Neural progenitor cell (in vitro differentiated cells): ENCODE data around the gene BAX. TPM values are rescaled to one million over a fixed set of nuclear protein-coding genes. Genes with fewer than 3 reads are reported as not detected.

Source experiments
- DNase-seq: peaks from one replicate; pipeline ENCODE4 v3.0.0-alpha.2; 2016; ENCODE audit warnings: low spot score
- H2AFZ ChIP-seq: fragments of 200-600 bp; sonication (generic); replicated peaks from 2 replicates; pipeline ENCODE4 v1.6.1; 2016; ENCODE audit warnings: antibody characterized with exemption
- H3F3A ChIP-seq: fragments of 200-600 bp; sonication (generic); 2 replicates; pipeline ENCODE4 v1.6.1; 2016; ENCODE audit warnings: antibody characterized with exemption, low read depth
- H3K27ac ChIP-seq: fragments of 200-600 bp; sonication (generic); 2 replicates; pipeline ENCODE4 v1.5.1; 2016; ENCODE audit warnings: mild to moderate bottlenecking
- H3K27me3 ChIP-seq: fragments of 200-600 bp; sonication (generic); 2 replicates; pipeline ENCODE4 v1.6.1; 2016; ENCODE audit warnings: mild to moderate bottlenecking, moderate library complexity
- H3K36me3 ChIP-seq: fragments of 200-600 bp; sonication (generic); 2 replicates; pipeline ENCODE4 v1.5.1; 2016
- H3K4me1 ChIP-seq: fragments of 200-600 bp; sonication (generic); 2 replicates; pipeline ENCODE4 v1.6.1; 2016; ENCODE audit warnings: mixed run types
- H3K4me2 ChIP-seq: fragments of 200-600 bp; sonication (generic); 2 replicates; pipeline ENCODE4 v1.6.1; 2016
- H3K4me3 ChIP-seq: fragments of 200-600 bp; sonication (generic); 2 replicates; pipeline ENCODE4 v1.5.1; 2016
- H3K79me2 ChIP-seq: fragments of 200-600 bp; sonication (generic); 2 replicates; pipeline ENCODE4 v1.6.1; 2016; ENCODE audit warnings: low read depth
- H3K9ac ChIP-seq: fragments of 200-600 bp; sonication (generic); 2 replicates; pipeline ENCODE4 v1.6.1; 2016
- H3K9me3 ChIP-seq: fragments of 200-600 bp; sonication (generic); 2 replicates; pipeline ENCODE4 v1.5.1; 2016; ENCODE audit warnings: low read depth
- H4K20me1 ChIP-seq: fragments of 200-600 bp; sonication (generic); 2 replicates; pipeline ENCODE4 v1.6.1; 2016; ENCODE audit warnings: low read depth
- H3K27ac Mint-ChIP-seq: 3 replicates; pipeline ENCODE4 v1.8.0; 2021; ENCODE audit warnings: mixed read lengths
- H3K27me3 Mint-ChIP-seq: 2 replicates; pipeline ENCODE4 v1.8.0; 2022; ENCODE audit warnings: low read depth, mild to moderate bottlenecking, inconsistent platforms, moderate library complexity, mixed read lengths; ENCODE audit not compliant: insufficient read depth
- H3K36me3 Mint-ChIP-seq: 3 replicates; pipeline ENCODE4 v1.8.0; 2021; ENCODE audit warnings: mixed read lengths
- H3K4me1 Mint-ChIP-seq: 3 replicates; pipeline ENCODE4 v1.8.0; 2021; ENCODE audit warnings: mixed read lengths
- H3K4me3 Mint-ChIP-seq: 3 replicates; pipeline ENCODE4 v1.8.0; 2021; ENCODE audit warnings: mild to moderate bottlenecking, moderate library complexity, mixed read lengths
- H3K9me3 Mint-ChIP-seq: 3 replicates; pipeline ENCODE4 v1.8.0; 2020; ENCODE audit warnings: mixed read lengths
- EZH2 ChIP-seq: fragments of 200-600 bp; sonication (generic); IDR thresholded peaks from 2 replicates; pipeline ENCODE4 v1.6.1; 2017; ENCODE audit warnings: antibody characterized with exemption, mild to moderate bottlenecking, moderate library complexity
- EZH2phosphoT487 ChIP-seq: fragments of 200-600 bp; sonication (generic); IDR thresholded peaks from 2 replicates; pipeline ENCODE4 v1.6.1; 2017; ENCODE audit warnings: antibody characterized with exemption
- total RNA-seq: library from RNA; depleted of rRNA; stranded (reverse); fragments of >200 nt; gene quantifications from 2 replicates; pipeline ENCODE4 v1.2.3, GENCODE V29; 2015; ENCODE audit warnings: low replicate concordance
- TF ChIP-seq, protein P1 (sequence below): fragments of 200-600 bp; sonication (generic); IDR thresholded peaks from 2 replicates; pipeline ENCODE4 v1.5.1; 2017; ENCODE audit warnings: antibody characterized with exemption, mild to moderate bottlenecking

The BAX gene
- total RNA-seq, 1 donor from 2014 or later = 35.8 TPM

DNA sequence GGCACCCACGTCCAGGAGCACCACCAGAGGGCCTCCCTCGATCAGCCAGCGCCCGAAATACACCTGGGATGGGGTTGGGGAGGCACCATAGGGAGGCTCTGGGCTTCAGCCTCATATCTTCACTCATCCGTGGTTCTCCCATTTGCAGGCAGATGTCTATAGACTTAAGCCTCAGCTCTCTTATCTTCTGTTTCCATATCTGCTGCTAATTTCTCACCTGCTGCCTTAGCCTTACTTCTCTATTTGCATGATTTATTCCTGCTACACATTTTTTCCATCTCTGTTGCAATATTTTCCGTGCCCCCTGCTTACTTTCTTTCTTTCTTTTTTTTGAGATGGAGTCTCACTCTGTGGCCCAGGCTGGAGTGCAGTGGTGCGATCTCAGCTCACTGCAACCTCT, 32.6 kb downstream of the BAX start:
- no peak overlapping the region for H2AFZ ChIP-seq
- TF ChIP-seq EZH2phosphoT487 = no peak
- TF ChIP-seq, protein P1, sequence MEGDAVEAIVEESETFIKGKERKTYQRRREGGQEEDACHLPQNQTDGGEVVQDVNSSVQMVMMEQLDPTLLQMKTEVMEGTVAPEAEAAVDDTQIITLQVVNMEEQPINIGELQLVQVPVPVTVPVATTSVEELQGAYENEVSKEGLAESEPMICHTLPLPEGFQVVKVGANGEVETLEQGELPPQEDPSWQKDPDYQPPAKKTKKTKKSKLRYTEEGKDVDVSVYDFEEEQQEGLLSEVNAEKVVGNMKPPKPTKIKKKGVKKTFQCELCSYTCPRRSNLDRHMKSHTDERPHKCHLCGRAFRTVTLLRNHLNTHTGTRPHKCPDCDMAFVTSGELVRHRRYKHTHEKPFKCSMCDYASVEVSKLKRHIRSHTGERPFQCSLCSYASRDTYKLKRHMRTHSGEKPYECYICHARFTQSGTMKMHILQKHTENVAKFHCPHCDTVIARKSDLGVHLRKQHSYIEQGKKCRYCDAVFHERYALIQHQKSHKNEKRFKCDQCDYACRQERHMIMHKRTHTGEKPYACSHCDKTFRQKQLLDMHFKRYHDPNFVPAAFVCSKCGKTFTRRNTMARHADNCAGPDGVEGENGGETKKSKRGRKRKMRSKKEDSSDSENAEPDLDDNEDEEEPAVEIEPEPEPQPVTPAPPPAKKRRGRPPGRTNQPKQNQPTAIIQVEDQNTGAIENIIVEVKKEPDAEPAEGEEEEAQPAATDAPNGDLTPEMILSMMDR = no peak
- no peak for TF ChIP-seq EZH2
- no peak overlapping the region for H3K4me2 ChIP-seq
- Mint-ChIP-seq H3K27me3 (peaks cover 2% of the 10 kb centered on the region), H3K27ac (no peak overlapping the region), H3K4me3 (no peak overlapping the region), H3K36me3 (peaks cover 18% of the 10 kb centered on the region), H3K4me1 (peaks cover 14% of the 10 kb centered on the region), H3K9me3 (no peaks in the 10 kb centered on the region)
- H3F3A ChIP-seq = peaks cover 6% of the 10 kb centered on the region
- no peak overlapping the region for H3K27ac ChIP-seq
- H3K9ac ChIP-seq = no peak overlapping the region
- H3K36me3 ChIP-seq = no peaks in the 10 kb centered on the region
- peaks cover 24% of the 10 kb centered on the region for H3K79me2 ChIP-seq
- no peak overlapping the region for H3K4me3 ChIP-seq
- no peak for DNase-seq
- peaks cover 12% of the 10 kb centered on the region for H4K20me1 ChIP-seq
- H3K4me1 ChIP-seq = peaks cover 7% of the 10 kb centered on the region
- no peaks in the 10 kb centered on the region for H3K9me3 ChIP-seq
- no peaks in the 10 kb centered on the region for H3K27me3 ChIP-seq

DNA sequence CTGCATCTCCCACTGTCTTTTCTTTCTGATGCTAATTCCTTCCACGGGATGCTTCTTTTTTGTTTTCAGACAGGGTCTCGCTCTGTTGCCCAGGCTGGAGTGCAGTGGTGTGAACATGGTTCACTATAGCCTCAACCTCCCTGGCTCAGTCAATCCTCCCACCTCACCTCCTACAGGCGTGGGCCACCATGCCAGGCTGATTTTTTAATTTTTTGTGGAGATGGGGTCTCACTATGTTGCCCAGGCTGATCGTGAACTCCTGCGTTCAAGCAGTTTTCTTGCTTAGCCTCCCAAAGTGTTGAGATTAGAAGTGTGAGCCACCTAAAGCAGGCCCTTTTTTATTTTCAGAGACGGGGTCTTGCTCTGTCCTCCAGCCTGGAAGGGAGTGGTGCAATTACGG, 33.6 kb downstream of the BAX start:
- H3K36me3 Mint-ChIP-seq = peaks cover 18% of the 10 kb centered on the region

DNA sequence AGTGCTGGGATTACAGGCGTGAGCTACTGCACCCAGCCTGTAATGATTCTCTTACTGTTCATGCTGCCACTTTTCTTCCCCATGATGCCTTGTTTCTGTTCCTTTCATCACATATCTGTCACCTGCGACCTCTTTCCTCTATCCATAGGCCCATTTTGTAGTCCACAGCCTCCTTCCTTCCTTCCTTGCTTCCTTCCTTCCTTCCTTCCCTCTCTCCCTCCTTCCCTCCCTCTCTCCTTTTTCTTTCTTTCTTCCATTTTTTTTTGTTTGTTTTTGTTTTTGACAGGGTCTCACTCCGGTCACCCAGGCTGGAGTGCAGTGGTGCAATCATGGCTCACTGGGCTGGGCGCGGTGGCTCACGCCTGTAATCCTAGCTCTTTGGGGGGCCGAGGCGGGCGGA, 34.2 kb downstream of the BAX start:
- DNase-seq = no peak
- Histone ChIP-seq H3K4me2 (no peak overlapping the region), H3K9me3 (no peaks in the 10 kb centered on the region), H3K79me2 (peaks cover 31% of the 10 kb centered on the region), H3K36me3 (no peaks in the 10 kb centered on the region), H4K20me1 (peaks cover 12% of the 10 kb centered on the region), H3K27me3 (no peaks in the 10 kb centered on the region), H3K27ac (no peak overlapping the region), H3K9ac (no peak overlapping the region), H3K4me3 (no peak overlapping the region), H3F3A (peaks cover 17% of the 10 kb centered on the region), H3K4me1 (peaks cover 7% of the 10 kb centered on the region), H2AFZ (no peak overlapping the region)
- peaks cover 2% of the 10 kb centered on the region for H3K27me3 Mint-ChIP-seq
- peaks cover 18% of the 10 kb centered on the region for H3K4me1 Mint-ChIP-seq
- TF ChIP-seq, protein P1 = no peak
- peak overlapping the region; percentile 30 for H3K4me3 Mint-ChIP-seq
- no peaks in the 10 kb centered on the region for H3K9me3 Mint-ChIP-seq
- no peak overlapping the region for H3K27ac Mint-ChIP-seq
- peaks cover 18% of the 10 kb centered on the region for H3K36me3 Mint-ChIP-seq

More for the DNA sequence above, 33.6 kb downstream of the BAX start:
- Mint-ChIP-seq H3K27ac (peak overlapping the region; percentile 15), H3K4me1 (peaks cover 15% of the 10 kb centered on the region), H3K27me3 (peaks cover 3% of the 10 kb centered on the region), H3K4me3 (peak overlapping the region; percentile 27), H3K9me3 (no peaks in the 10 kb centered on the region)
- H3K4me1 ChIP-seq = peaks cover 7% of the 10 kb centered on the region
- H3K9me3 ChIP-seq = no peaks in the 10 kb centered on the region
- no peak overlapping the region for H3K9ac ChIP-seq
- peaks cover 29% of the 10 kb centered on the region for H3K79me2 ChIP-seq
- no peak for TF ChIP-seq EZH2
- TF ChIP-seq, protein P1 = no peak
- TF ChIP-seq EZH2phosphoT487 = no peak
- no peak overlapping the region for H3K4me2 ChIP-seq
- H3K4me3 ChIP-seq = no peak overlapping the region
- H3K27me3 ChIP-seq = no peaks in the 10 kb centered on the region
- peaks cover 12% of the 10 kb centered on the region for H4K20me1 ChIP-seq
- H3K36me3 ChIP-seq = no peaks in the 10 kb centered on the region
- no peak overlapping the region for H2AFZ ChIP-seq
- no peak for DNase-seq
- no peak overlapping the region for H3K27ac ChIP-seq
- H3F3A ChIP-seq = peaks cover 12% of the 10 kb centered on the region
